Upper lobe of right lung (tissue), 1 donor: Measurements from ENCODE around the gene MRPL21. TPM values are rescaled to one million over a fixed set of nuclear protein-coding genes. Genes with fewer than 3 reads are reported as not detected.

Experiments
- ATAC-seq: fragments of 200-7000 bp; cut with Tn5 transposase; one replicate; pipeline ENCODE4 v1.9.1; 2020; ENCODE audit warnings: mild to moderate bottlenecking, moderate library complexity
- DNase-seq: peaks from one replicate; pipeline ENCODE4 v3.0.0-alpha.2; 2020
- H3K27ac ChIP-seq: fragments of 200-600 bp; one replicate; pipeline ENCODE4 v1.8.0; 2022
- H3K27me3 ChIP-seq: fragments of 200-600 bp; one replicate; pipeline ENCODE4 v1.8.0; 2022; ENCODE audit warnings: mild to moderate bottlenecking
- H3K36me3 ChIP-seq: fragments of 200-600 bp; one replicate; pipeline ENCODE4 v1.8.0; 2022
- H3K4me1 ChIP-seq: fragments of 200-600 bp; one replicate; pipeline ENCODE4 v1.8.0; 2022
- H3K4me3 ChIP-seq: fragments of 200-600 bp; one replicate; pipeline ENCODE4 v1.8.0; 2022; ENCODE audit warnings: mild to moderate bottlenecking
- H3K9me3 ChIP-seq: fragments of 200-600 bp; one replicate; pipeline ENCODE4 v1.8.0; 2022
- intact Hi-C: fragments of 100-400 bp; cut with DNase I; formaldehyde crosslinking; loops from one replicate; pipeline ENCODE4 v1.11.0; 2022
- total RNA-seq: library from RNA; stranded (reverse); fragmentation: NEBNext Ultra II Directional; extraction: Animal tissue kit (Norgen Biotek cat#: 25700); gene quantifications from one replicate; pipeline ENCODE4 v1.2.1, GENCODE V29; 2021
- TF ChIP-seq, protein P1 (sequence below): fragments of 200-600 bp; IDR thresholded peaks from one replicate; pipeline ENCODE4 v1.8.0; 2022; ENCODE audit warnings: antibody characterized with exemption
- donor health status: DM: no; HTN: yes; CAD: no; lungs with severe emphysema.

The MRPL21 gene
- total RNA-seq, 1 donor from 2014 or later: 36.3 TPM

DNA sequence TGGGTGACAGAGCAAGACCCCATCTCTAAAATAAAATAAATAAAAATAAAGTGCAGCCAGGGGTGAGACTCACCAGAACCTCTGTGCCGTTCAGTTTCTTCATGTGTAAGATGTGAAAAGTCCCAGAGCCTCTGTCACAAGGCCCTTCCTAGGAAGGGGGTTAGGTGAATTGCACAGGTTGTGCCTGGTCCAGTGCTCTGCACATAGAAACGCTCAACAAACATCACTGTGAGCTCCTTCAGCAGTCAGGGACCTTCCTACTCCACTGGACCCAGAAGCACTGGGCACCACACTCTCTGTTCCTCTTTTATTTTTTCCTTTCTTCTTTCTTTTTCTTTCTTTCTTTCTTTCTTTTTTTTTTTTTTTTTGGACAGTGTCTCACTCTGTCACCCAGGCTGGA lies 22.3 kb downstream of the MRPL21 start:
- no peak for ATAC-seq
- H3K4me1 ChIP-seq: no peaks in the 10 kb centered on the region
- no peaks in the 10 kb centered on the region for H3K9me3 ChIP-seq
- no peaks in the 10 kb centered on the region for H3K36me3 ChIP-seq
- no peak overlapping the region for H3K27ac ChIP-seq
- no peak overlapping the region for H3K4me3 ChIP-seq
- TF ChIP-seq, protein P1, sequence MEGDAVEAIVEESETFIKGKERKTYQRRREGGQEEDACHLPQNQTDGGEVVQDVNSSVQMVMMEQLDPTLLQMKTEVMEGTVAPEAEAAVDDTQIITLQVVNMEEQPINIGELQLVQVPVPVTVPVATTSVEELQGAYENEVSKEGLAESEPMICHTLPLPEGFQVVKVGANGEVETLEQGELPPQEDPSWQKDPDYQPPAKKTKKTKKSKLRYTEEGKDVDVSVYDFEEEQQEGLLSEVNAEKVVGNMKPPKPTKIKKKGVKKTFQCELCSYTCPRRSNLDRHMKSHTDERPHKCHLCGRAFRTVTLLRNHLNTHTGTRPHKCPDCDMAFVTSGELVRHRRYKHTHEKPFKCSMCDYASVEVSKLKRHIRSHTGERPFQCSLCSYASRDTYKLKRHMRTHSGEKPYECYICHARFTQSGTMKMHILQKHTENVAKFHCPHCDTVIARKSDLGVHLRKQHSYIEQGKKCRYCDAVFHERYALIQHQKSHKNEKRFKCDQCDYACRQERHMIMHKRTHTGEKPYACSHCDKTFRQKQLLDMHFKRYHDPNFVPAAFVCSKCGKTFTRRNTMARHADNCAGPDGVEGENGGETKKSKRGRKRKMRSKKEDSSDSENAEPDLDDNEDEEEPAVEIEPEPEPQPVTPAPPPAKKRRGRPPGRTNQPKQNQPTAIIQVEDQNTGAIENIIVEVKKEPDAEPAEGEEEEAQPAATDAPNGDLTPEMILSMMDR: no peak
- DNase-seq: no peak
- intact Hi-C loops: no loop called here
- H3K27me3 ChIP-seq: no peaks in the 10 kb centered on the region

DNA sequence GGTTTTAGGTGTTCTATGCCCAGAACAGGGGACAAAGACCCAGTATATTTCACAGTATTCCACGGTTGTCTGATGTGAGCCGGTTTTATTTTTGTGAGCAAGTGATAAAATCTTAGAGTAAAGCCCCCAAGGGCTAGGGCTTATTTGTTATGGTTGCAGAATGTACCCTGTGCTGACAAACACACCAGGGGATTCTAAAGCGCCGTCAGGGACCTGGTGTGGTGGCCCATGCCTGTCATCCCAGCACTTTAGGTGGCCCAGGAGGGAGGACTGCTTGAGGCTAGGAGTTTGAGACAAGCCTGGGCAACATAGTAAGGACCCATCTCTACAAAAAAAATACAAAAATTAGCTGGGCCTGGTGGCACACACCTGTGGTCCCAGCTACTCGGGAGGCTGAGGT lies 22.8 kb downstream of the MRPL21 start:
- TF ChIP-seq, protein P1: no peak
- DNase-seq: peak; percentile 29
- no peaks in the 10 kb centered on the region for H3K27me3 ChIP-seq
- no peaks in the 10 kb centered on the region for H3K36me3 ChIP-seq
- H3K4me3 ChIP-seq: no peak overlapping the region
- no peak overlapping the region for H3K27ac ChIP-seq
- no peaks in the 10 kb centered on the region for H3K9me3 ChIP-seq
- intact Hi-C loops: no loop called here
- no peaks in the 10 kb centered on the region for H3K4me1 ChIP-seq
- ATAC-seq: no peak

DNA sequence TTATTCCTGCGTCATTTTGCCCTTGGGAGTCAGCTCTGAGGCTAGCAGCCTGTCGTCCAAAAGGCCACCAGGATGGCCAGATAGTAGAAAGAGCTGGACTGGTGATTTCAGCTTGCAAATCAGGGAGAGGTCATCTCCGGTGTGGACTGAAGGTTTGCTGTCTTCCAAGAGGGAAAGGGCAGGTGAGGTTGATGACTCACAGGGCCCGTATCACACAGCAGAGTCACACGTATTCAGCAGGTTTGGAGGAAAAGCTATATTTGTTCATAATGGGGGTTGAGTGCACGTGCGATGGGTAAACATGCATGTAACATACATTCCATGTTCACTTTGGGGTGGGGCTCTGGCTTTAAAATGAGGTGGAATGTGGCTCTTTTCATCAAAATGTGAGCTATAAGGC lies 25.6 kb downstream of the MRPL21 start:
- no peak for ATAC-seq
- Histone ChIP-seq H3K9me3 (no peaks in the 10 kb centered on the region), H3K36me3 (no peaks in the 10 kb centered on the region), H3K4me3 (no peak overlapping the region), H3K4me1 (no peaks in the 10 kb centered on the region), H3K27me3 (no peaks in the 10 kb centered on the region), H3K27ac (no peak overlapping the region)
- TF ChIP-seq, protein P1: no peak
- no peak for DNase-seq
- intact Hi-C loops: no loop called here

DNA sequence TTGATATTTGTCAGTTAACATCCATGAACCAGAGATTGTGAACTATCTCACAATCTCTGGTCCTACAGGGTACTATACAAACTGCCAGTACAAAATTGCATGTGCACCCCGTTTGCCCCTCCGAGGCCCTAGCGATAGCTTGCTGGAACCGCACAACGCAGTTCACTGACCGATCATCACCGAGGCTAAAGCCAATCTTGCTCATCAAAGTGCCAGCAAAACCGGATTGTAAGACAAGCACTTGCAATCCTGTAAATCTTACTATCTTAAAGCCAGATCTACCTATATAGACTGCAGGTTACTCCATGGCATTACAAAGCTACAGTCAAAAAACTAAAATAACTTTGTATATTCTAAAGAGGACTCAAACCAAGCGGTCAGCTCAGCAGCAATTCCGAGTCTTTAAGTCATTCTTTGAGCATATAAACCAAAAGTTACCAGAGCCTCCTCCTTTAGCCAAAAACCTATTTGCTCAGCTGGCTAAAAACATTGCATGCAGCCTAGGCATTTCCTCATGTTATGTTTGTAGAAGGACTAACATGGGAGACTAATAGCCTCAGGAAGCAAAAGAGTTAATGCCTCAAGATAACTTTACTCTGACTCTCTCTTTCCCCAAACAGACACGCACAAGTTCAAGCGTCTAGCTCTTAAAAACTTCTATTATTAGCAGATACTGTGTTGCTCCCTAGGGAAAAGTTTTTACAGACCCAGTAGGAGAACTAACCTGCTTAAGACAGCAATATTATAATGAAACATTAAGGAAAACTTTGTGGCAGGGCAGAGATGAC lies 31.2 kb downstream of the MRPL21 start:
- TF ChIP-seq, protein P1: no peak

DNA sequence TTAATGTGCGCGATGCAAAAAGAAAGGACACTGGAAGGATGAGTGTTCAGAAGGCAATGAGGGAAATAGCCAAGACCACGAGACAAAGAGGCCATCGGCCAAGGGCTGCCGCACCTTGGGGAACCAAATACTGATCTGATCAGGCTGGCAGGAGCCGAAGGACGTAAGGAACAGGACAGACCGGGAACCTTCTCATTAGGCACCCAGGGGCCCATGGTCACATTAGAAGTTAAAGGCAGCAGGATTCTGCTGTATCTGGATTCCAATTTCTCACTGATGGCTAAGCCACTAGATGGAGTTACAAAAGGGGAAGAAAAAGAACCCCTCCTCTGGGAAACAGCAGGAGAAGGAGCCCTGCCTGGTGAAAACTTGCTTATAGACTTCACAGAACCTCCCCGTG lies 33.2 kb downstream of the MRPL21 start:
- TF ChIP-seq, protein P1: peak; percentile 10
- intact Hi-C loops: no loop called here
- Histone ChIP-seq H3K36me3 (no peaks in the 10 kb centered on the region), H3K9me3 (no peaks in the 10 kb centered on the region), H3K4me1 (peaks cover 2% of the 10 kb centered on the region), H3K27me3 (no peaks in the 10 kb centered on the region), H3K27ac (no peak overlapping the region), H3K4me3 (peak overlapping the region; percentile 60)
- DNase-seq (peak; percentile 40), ATAC-seq (peak; percentile 26)

More for the DNA sequence above, 31.2 kb downstream of the MRPL21 start:
- intact Hi-C loops: no loop called here
- H3K4me1 ChIP-seq: peaks cover 2% of the 10 kb centered on the region
- H3K4me3 ChIP-seq: no peak overlapping the region
- H3K9me3 ChIP-seq: no peaks in the 10 kb centered on the region
- ATAC-seq (no peak), DNase-seq (peak; percentile 30)
- H3K27ac ChIP-seq: no peak overlapping the region
- H3K27me3 ChIP-seq: no peaks in the 10 kb centered on the region
- H3K36me3 ChIP-seq: no peaks in the 10 kb centered on the region
